Measurements from ENCODE around the gene FXYD5. TPM values are rescaled to one million over a fixed set of nuclear protein-coding genes. Genes with fewer than 3 reads are reported as not detected.

Gene FXYD5
- total RNA-seq, 1 experiment from 2014 or later, result 123 TPM

- ChIA-PET RAD21 (ENCODE audit: low non-redundant PET in 1 of 2, low total read pairs in 2 of 2, uncharacterized antibody in 2 of 2, unreplicated experiment in 2 of 2) (interaction anchor here (0.6 to 2.3 kb wide), 8 partner anchors 20 to 97 kb away, joined by 3 to 25 read pairs (median 5); no protein-coding TSS in a partner anchor), CTCF (interaction anchor here (0.6 to 2.7 kb wide), 23 partner anchors 11 to 303 kb away, joined by 3 to 46 read pairs (median 4); partner anchors contain the start of genes FXYD3 and FXYD5), POLR2A (interaction anchor here (0.7 to 1.6 kb wide), 9 partner anchors 11 to 507 kb away, joined by 3 to 12 read pairs (median 3); partner anchors contain the start of gene COX6B1)
- H3K36me3 ChIP-seq (ENCODE audit: control insufficient read depth in 1 of 2, insufficient read depth in 2 of 2, low read length in 2 of 2), result no peaks in the 10 kb centered on the region
- intact Hi-C loops (cut with micrococcal nuclease), result no loop called here
- BruUV-seq (replicated peaks), result no TSS peak
- H3K9ac ChIP-seq (ENCODE audit: low read length), result peak overlapping the region; percentile 56
- H3K4me1 ChIP-seq (ENCODE audit: control insufficient read depth in 1 of 2, insufficient read depth in 2 of 2, low read length in 2 of 2), result peaks cover 22 to 35% of the 10 kb centered on the region in 2 experiments
- peak; percentile 83 for DNase-seq (ENCODE audit: low read depth, low spot score)
- no peaks in the 10 kb centered on the region for H3K9me2 ChIP-seq (ENCODE audit: insufficient read depth)
- H4K20me1 ChIP-seq (ENCODE audit: insufficient read depth), result no peaks in the 10 kb centered on the region
- peak; percentile 85 for ATAC-seq
- no peaks in the 10 kb centered on the region for H3K9me3 ChIP-seq (ENCODE audit: control insufficient read depth in 1 of 2, insufficient read depth in 1 of 2, low read depth in 1 of 2, low read length in 2 of 2)
- H3K4me2 ChIP-seq (ENCODE audit: low read length), result peak overlapping the region; percentile 95
- TF ChIP-seq CTCF (IDR thresholded peaks at IDR 0.05 in 2 of 3, conservative IDR thresholded peaks at IDR 0.05 in 1 of 3; ENCODE audit: borderline replicate concordance in 1 of 3, insufficient read depth in 1 of 3, low read depth in 2 of 3, low read length in 2 of 3) (peak; percentile 44 to 47 (median 46); a peak in 4 of 6 replicates), REST (IDR thresholded peaks at IDR 0.05; ENCODE audit: low read depth) (no peak), RAD21 (IDR thresholded peaks at IDR 0.05; ENCODE audit: low read depth) (peak; percentile 72), POLR2AphosphoS5 (IDR thresholded peaks at IDR 0.05; ENCODE audit: low read depth, low read length) (peak; percentile 14; the same call in 1 of the 2 replicates)
- no peaks in the 10 kb centered on the region for H3K27me3 ChIP-seq (ENCODE audit: insufficient read depth, low read length)
- no peak overlapping the region for H2AFZ ChIP-seq (ENCODE audit: low read depth, low read length, poor library complexity, severe bottlenecking)
- peak overlapping the region; percentile 32; the same call in 1 of the 2 replicates for H3K27ac ChIP-seq (ENCODE audit: low read depth, low read length)
- H3K4me3 ChIP-seq (replicated peaks in 1 of 2; ENCODE audit: low read depth in 1 of 2, low read length in 2 of 2), result peak overlapping the region; percentile 49 to 66
- no peaks in the 10 kb centered on the region for H3K79me2 ChIP-seq (ENCODE audit: insufficient read depth, low read length)
Observed at GRCh38 chr19:35140962-35141836, 13.3 kb upstream of the FXYD5 start.
